SH-SY5Y (cell line): ENCODE measurements around the gene POU2F3.

ENCODE experiments used
- GATA2 ChIP-seq: IDR thresholded peaks from 2 replicates; pipeline ENCODE4 v1.6.1; 2011; ENCODE audit warnings: mild to moderate bottlenecking, low read depth, low read length
- GATA3 ChIP-seq: IDR thresholded peaks from 2 replicates; pipeline ENCODE4 v1.6.1; 2011; ENCODE audit warnings: low read depth, mild to moderate bottlenecking, low read length, moderate library complexity

DNA sequence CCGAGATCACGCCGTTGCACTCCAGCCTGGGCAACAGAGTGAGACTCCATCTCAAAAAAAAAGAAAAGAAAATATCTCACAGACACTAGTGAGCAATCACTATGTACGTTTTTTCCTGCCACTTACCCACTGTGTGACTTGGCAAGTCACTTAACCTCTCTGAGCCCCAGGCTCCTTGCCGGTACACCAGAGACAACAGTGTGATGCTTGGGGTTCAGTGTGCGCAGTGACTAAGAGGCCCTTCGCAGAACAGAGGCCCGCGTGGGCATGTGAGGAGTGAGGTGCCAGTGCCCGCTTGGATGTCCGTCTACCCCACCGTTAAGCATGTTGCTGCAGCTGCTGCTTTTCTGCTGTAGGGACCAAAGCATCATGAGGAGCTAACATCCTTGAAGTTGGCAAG is 22.4 kb upstream of the POU2F3 start:
- TF ChIP-seq GATA2 (no peak), GATA3 (no peak)
